H1 (cell line): ENCODE measurements around the gene RPL39L. TPM values are rescaled to one million over a fixed set of nuclear protein-coding genes. Genes with fewer than 3 reads are reported as not detected.

ENCODE experiments used
- polyA plus RNA-seq, 7 experiments: library from polyadenylated mRNA; depleted of rRNA in 3 of 7; stranded (reverse) in 5 of 7; unstranded in 2 of 7; fragments of >200 nt in 5 of 7; fragments of 200-250 nt in 2 of 7; gene quantifications; 1 replicate in 5 of 7; 2 replicates in 1 of 7; 4 replicates in 1 of 7; pipeline versions ENCODE4 v1.2.1 to v1.2.3, GENCODE V29; 2011 to 2013; ENCODE audit warnings: missing spikeins in 2 of 7, mixed read lengths in 2 of 7
- total RNA-seq: library from RNA; stranded (reverse); fragmentation: NEBNext Ultra II Directional; extraction: Animal tissue kit (Norgen Biotek cat#: 25700); gene quantifications from 2 replicates; pipeline ENCODE4 v1.2.1, GENCODE V29; 2021
- TF ChIP-seq, protein P1 (sequence below): fragments of 300-600 bp; sonication (generic); IDR thresholded peaks from 2 replicates; pipeline ENCODE4 v1.7.1; 2012; ENCODE audit warnings: low read length, moderate library complexity, mild to moderate bottlenecking, inconsistent platforms; ENCODE audit not compliant: insufficient replicate concordance

The RPL39L gene
- total and polyA plus RNA-seq, 2 of the 8 experiments (the other 6 are each of a cell fraction or from before 2014, with no cell fraction given): 51.8 to 67.7 TPM

DNA sequence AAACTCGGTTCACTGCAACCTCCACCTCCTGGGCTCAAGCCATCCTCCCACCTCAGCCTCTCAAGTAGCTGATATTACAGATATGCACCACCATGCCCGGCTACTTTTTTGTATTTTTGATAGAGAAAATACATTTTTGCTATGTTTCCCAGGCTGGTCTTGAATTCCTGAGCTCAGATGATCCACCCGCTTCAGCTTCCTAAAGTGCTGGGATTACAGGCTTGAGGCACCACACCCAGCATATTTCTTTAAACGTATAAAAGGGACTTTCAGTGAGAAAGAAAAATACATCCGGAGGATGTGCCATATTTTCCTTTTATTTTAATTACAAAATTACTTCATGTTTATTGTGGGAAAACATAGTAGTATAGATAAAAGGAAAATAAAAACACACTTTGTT lies 55.2 kb downstream of the RPL39L start (continued):
- TF ChIP-seq, protein P1, sequence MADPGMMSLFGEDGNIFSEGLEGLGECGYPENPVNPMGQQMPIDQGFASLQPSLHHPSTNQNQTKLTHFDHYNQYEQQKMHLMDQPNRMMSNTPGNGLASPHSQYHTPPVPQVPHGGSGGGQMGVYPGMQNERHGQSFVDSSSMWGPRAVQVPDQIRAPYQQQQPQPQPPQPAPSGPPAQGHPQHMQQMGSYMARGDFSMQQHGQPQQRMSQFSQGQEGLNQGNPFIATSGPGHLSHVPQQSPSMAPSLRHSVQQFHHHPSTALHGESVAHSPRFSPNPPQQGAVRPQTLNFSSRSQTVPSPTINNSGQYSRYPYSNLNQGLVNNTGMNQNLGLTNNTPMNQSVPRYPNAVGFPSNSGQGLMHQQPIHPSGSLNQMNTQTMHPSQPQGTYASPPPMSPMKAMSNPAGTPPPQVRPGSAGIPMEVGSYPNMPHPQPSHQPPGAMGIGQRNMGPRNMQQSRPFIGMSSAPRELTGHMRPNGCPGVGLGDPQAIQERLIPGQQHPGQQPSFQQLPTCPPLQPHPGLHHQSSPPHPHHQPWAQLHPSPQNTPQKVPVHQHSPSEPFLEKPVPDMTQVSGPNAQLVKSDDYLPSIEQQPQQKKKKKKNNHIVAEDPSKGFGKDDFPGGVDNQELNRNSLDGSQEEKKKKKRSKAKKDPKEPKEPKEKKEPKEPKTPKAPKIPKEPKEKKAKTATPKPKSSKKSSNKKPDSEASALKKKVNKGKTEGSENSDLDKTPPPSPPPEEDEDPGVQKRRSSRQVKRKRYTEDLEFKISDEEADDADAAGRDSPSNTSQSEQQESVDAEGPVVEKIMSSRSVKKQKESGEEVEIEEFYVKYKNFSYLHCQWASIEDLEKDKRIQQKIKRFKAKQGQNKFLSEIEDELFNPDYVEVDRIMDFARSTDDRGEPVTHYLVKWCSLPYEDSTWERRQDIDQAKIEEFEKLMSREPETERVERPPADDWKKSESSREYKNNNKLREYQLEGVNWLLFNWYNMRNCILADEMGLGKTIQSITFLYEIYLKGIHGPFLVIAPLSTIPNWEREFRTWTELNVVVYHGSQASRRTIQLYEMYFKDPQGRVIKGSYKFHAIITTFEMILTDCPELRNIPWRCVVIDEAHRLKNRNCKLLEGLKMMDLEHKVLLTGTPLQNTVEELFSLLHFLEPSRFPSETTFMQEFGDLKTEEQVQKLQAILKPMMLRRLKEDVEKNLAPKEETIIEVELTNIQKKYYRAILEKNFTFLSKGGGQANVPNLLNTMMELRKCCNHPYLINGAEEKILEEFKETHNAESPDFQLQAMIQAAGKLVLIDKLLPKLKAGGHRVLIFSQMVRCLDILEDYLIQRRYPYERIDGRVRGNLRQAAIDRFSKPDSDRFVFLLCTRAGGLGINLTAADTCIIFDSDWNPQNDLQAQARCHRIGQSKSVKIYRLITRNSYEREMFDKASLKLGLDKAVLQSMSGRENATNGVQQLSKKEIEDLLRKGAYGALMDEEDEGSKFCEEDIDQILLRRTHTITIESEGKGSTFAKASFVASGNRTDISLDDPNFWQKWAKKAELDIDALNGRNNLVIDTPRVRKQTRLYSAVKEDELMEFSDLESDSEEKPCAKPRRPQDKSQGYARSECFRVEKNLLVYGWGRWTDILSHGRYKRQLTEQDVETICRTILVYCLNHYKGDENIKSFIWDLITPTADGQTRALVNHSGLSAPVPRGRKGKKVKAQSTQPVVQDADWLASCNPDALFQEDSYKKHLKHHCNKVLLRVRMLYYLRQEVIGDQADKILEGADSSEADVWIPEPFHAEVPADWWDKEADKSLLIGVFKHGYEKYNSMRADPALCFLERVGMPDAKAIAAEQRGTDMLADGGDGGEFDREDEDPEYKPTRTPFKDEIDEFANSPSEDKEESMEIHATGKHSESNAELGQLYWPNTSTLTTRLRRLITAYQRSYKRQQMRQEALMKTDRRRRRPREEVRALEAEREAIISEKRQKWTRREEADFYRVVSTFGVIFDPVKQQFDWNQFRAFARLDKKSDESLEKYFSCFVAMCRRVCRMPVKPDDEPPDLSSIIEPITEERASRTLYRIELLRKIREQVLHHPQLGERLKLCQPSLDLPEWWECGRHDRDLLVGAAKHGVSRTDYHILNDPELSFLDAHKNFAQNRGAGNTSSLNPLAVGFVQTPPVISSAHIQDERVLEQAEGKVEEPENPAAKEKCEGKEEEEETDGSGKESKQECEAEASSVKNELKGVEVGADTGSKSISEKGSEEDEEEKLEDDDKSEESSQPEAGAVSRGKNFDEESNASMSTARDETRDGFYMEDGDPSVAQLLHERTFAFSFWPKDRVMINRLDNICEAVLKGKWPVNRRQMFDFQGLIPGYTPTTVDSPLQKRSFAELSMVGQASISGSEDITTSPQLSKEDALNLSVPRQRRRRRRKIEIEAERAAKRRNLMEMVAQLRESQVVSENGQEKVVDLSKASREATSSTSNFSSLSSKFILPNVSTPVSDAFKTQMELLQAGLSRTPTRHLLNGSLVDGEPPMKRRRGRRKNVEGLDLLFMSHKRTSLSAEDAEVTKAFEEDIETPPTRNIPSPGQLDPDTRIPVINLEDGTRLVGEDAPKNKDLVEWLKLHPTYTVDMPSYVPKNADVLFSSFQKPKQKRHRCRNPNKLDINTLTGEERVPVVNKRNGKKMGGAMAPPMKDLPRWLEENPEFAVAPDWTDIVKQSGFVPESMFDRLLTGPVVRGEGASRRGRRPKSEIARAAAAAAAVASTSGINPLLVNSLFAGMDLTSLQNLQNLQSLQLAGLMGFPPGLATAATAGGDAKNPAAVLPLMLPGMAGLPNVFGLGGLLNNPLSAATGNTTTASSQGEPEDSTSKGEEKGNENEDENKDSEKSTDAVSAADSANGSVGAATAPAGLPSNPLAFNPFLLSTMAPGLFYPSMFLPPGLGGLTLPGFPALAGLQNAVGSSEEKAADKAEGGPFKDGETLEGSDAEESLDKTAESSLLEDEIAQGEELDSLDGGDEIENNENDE: no peak
